Hepatocyte (in vitro differentiated cells): ENCODE results near the gene KDF1.

Experiments
- CTCF ChIP-seq: fragments of 200-600 bp; sonication (generic); IDR thresholded peaks from 2 replicates; pipeline ENCODE4 v1.5.1; 2016; ENCODE audit warnings: antibody characterized with exemption, mild to moderate bottlenecking; ENCODE audit not compliant: poor library complexity
- EZH2 ChIP-seq: fragments of 200-600 bp; sonication (generic); IDR thresholded peaks from 2 replicates; pipeline ENCODE4 v1.6.1; 2016; ENCODE audit warnings: antibody characterized with exemption, mild to moderate bottlenecking, borderline replicate concordance
- EZH2phosphoT487 ChIP-seq: fragments of 200-600 bp; sonication (generic); IDR thresholded peaks from one replicate; pipeline ENCODE4 v1.6.1; 2018; ENCODE audit warnings: antibody characterized with exemption, mild to moderate bottlenecking, low read depth, moderate library complexity; ENCODE audit not compliant: unreplicated experiment, severe bottlenecking

- TF ChIP-seq CTCF = no peak
- TF ChIP-seq EZH2 = no peak
- peak; percentile 24 for TF ChIP-seq EZH2phosphoT487
These were observed 998 bp downstream of the KDF1 start for GRCh38 chr1:26959270-26959669.
